Activated naive CD8-positive, alpha-beta T cell treated with anti-CD3 and anti-CD28 coated beads, Interleukin-2, amount 50 U/mL, for 24 hours (primary cell): ENCODE results near the gene ULBP2.
"Not testable (repeated sequence)": the region's sequence is repeated elsewhere in the genome, so short reads cannot be mapped to it uniquely, and the experiment has no call there.

Source experiments
- ATAC-seq: fragments of 150-1000 bp; cut with Tn5 transposase; one replicate; pipeline ENCODE4 v1.10.0; 2021
- DNase-seq: peaks from one replicate; pipeline ENCODE4 v3.0.0; 2021
- H3K27ac Mint-ChIP-seq: one replicate; pipeline ENCODE4 v1.8.0; 2021; ENCODE audit warnings: mild to moderate bottlenecking, mixed read lengths
- H3K27me3 Mint-ChIP-seq: one replicate; pipeline ENCODE4 v1.8.0; 2021; ENCODE audit warnings: mixed read lengths
- H3K36me3 Mint-ChIP-seq: one replicate; pipeline ENCODE4 v1.8.0; 2021; ENCODE audit warnings: low read depth, mixed read lengths
- H3K4me1 Mint-ChIP-seq: one replicate; pipeline ENCODE4 v1.8.0; 2021; ENCODE audit warnings: mixed read lengths
- H3K4me3 Mint-ChIP-seq: one replicate; pipeline ENCODE4 v1.8.0; 2021; ENCODE audit warnings: mild to moderate bottlenecking, moderate library complexity, mixed read lengths
- H3K9me3 Mint-ChIP-seq: one replicate; pipeline ENCODE4 v1.8.0; 2021; ENCODE audit warnings: mixed read lengths

Gene ULBP2

GRCh38 chr6:149974825-149975224, 33.0 kb downstream of the ULBP2 start:
- H3K4me1 Mint-ChIP-seq: peaks cover 4% of the 10 kb centered on the region
- no peak overlapping the region for H3K27ac Mint-ChIP-seq
- H3K9me3 Mint-ChIP-seq: no peaks in the 10 kb centered on the region
- DNase-seq: no peak
- H3K4me3 Mint-ChIP-seq: no peak overlapping the region
- no peaks in the 10 kb centered on the region for H3K36me3 Mint-ChIP-seq
- H3K27me3 Mint-ChIP-seq: peaks cover 84% of the 10 kb centered on the region
- no peak for ATAC-seq

- no peaks in the 10 kb centered on the region for H3K9me3 Mint-ChIP-seq
- H3K27me3 Mint-ChIP-seq: peaks cover 81% of the 10 kb centered on the region
- H3K4me3 Mint-ChIP-seq: no peak overlapping the region
- peaks cover 4% of the 10 kb centered on the region for H3K4me1 Mint-ChIP-seq
- no peaks in the 10 kb centered on the region for H3K36me3 Mint-ChIP-seq
- DNase-seq (no peak), ATAC-seq (no peak)
- no peak overlapping the region for H3K27ac Mint-ChIP-seq
Observed at GRCh38 chr6:149975400-149975799, 33.6 kb downstream of the ULBP2 start.

- ATAC-seq: no peak
- Mint-ChIP-seq H3K9me3 (no peaks in the 10 kb centered on the region), H3K4me1 (peaks cover 4% of the 10 kb centered on the region), H3K36me3 (no peaks in the 10 kb centered on the region), H3K4me3 (no peak overlapping the region), H3K27me3 (peaks cover 85% of the 10 kb centered on the region), H3K27ac (no peak overlapping the region)
- no peak for DNase-seq
Observed at GRCh38 chr6:149977221-149977620, 35.4 kb downstream of the ULBP2 start.

GRCh38 chr6:149978610-149979009, 36.8 kb downstream of the ULBP2 start:
- no peak overlapping the region for H3K4me3 Mint-ChIP-seq
- DNase-seq (no peak), ATAC-seq (no peak)
- no peaks in the 10 kb centered on the region for H3K9me3 Mint-ChIP-seq
- no peak overlapping the region for H3K27ac Mint-ChIP-seq
- H3K4me1 Mint-ChIP-seq: peaks cover 4% of the 10 kb centered on the region
- H3K27me3 Mint-ChIP-seq: peaks cover 85% of the 10 kb centered on the region
- H3K36me3 Mint-ChIP-seq: no peaks in the 10 kb centered on the region

DNA sequence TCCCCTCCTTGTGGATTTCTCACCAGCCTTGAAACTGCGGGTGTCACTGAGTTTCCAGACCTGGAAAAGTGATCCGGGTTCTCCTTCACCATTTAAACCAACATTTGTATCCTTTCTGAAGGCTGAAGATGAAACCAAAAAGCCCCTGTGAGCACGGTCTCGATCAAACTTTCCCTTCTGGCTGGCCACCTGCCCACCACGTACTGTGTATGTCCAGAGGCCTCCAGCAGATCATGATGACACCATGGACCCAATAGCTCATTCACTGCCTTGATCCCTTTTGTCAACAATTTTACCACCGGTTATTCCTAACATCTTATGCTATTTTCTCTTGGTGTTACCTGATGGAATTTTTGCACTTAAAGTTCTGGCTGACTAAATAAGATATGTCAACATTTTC, 37.5 kb downstream of the ULBP2 start:
- ATAC-seq: no peak
- Mint-ChIP-seq H3K27ac (no peak overlapping the region), H3K9me3 (no peaks in the 10 kb centered on the region), H3K4me3 (no peak overlapping the region), H3K4me1 (peaks cover 4% of the 10 kb centered on the region), H3K27me3 (peaks cover 83% of the 10 kb centered on the region), H3K36me3 (no peaks in the 10 kb centered on the region)
- DNase-seq: no peak

GRCh38 chr6:149983145-149983544, 41.3 kb downstream of the ULBP2 start:
- no peak for DNase-seq
- peaks cover 84% of the 10 kb centered on the region for H3K27me3 Mint-ChIP-seq
- no peaks in the 10 kb centered on the region for H3K4me1 Mint-ChIP-seq
- H3K4me3 Mint-ChIP-seq: no peak overlapping the region
- H3K36me3 Mint-ChIP-seq: peaks cover 2% of the 10 kb centered on the region
- ATAC-seq: no peak
- H3K27ac Mint-ChIP-seq: no peak overlapping the region
- H3K9me3 Mint-ChIP-seq: peaks cover 4% of the 10 kb centered on the region

DNA sequence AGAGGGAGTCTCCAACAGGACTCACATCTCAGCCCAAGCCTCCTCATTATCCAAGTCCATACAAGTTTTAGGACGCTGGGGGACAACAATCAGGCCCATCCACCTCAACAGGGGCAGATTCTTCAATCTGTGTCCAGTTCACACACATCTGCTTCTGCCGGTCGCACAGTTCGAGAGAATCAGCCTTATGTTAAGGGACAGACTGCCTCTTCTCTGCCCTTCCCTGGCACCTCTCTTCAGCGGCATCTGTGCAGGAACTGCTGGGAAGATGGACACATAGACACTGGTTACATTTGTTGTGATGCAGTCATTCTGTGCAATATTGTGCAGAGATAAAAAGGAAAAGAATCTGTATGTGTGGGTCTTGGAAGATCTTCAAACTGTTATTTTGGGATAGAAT, 43.0 kb downstream of the ULBP2 start:
- DNase-seq (no peak), ATAC-seq (no peak)
- no peak overlapping the region for H3K27ac Mint-ChIP-seq
- no peak overlapping the region for H3K4me3 Mint-ChIP-seq
- peaks cover 10% of the 10 kb centered on the region for H3K4me1 Mint-ChIP-seq
- peaks cover 86% of the 10 kb centered on the region for H3K27me3 Mint-ChIP-seq
- peaks cover 4% of the 10 kb centered on the region for H3K36me3 Mint-ChIP-seq
- H3K9me3 Mint-ChIP-seq: peaks cover 8% of the 10 kb centered on the region

GRCh38 chr6:149985481-149985937, 43.7 kb downstream of the ULBP2 start:
- ATAC-seq (peak; percentile 47), DNase-seq (no peak)
- Mint-ChIP-seq H3K4me1 (peaks cover 18% of the 10 kb centered on the region), H3K27me3 (peaks cover 90% of the 10 kb centered on the region), H3K36me3 (peaks cover 5% of the 10 kb centered on the region), H3K4me3 (no peak overlapping the region), H3K9me3 (peaks cover 8% of the 10 kb centered on the region), H3K27ac (no peak overlapping the region)

GRCh38 chr6:149987602-149988107, 45.8 kb downstream of the ULBP2 start:
- H3K27me3 Mint-ChIP-seq: peaks cover 93% of the 10 kb centered on the region
- H3K4me3 Mint-ChIP-seq: no peak overlapping the region
- ATAC-seq (no peak), DNase-seq (no peak)
- H3K36me3 Mint-ChIP-seq: peaks cover 6% of the 10 kb centered on the region
- peaks cover 8% of the 10 kb centered on the region for H3K9me3 Mint-ChIP-seq
- peaks cover 30% of the 10 kb centered on the region for H3K4me1 Mint-ChIP-seq
- no peak overlapping the region for H3K27ac Mint-ChIP-seq

GRCh38 chr6:149988550-149989346, 46.9 kb downstream of the ULBP2 start:
- H3K9me3 Mint-ChIP-seq: peaks cover 8% of the 10 kb centered on the region
- peaks cover 93% of the 10 kb centered on the region for H3K27me3 Mint-ChIP-seq
- H3K27ac Mint-ChIP-seq: peak overlapping the region; percentile 43
- DNase-seq (no peak), ATAC-seq (no peak)
- peaks cover 30% of the 10 kb centered on the region for H3K4me1 Mint-ChIP-seq
- H3K36me3 Mint-ChIP-seq: peaks cover 6% of the 10 kb centered on the region
- H3K4me3 Mint-ChIP-seq: no peak overlapping the region

DNA sequence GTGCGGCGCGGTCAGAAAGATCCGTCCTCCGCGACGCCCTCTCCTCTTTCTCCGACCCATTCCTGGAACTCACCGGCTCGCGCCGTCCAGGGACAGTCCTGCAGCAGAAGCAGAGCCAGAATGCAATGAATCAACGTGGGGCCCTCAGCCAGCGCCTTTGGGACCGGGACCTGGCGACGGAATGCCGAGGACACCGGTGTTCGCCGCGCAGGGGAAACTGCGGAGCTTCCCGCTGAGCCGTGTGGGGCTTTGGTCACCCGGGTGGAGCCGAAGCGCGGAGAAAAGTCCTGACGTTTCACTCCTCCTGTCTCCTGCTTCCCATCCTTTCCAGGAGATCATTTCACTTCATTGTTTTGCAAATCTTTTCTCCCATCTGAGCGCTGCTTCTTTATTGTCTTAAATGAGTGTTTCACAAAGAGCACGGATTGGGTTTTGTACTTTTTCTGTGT, 48.4 kb downstream of the ULBP2 start:
- DNase-seq: no peak
- no peak for ATAC-seq
- peak overlapping the region; percentile 76 for H3K4me3 Mint-ChIP-seq
- no peak overlapping the region for H3K27ac Mint-ChIP-seq
- H3K36me3 Mint-ChIP-seq: peaks cover 6% of the 10 kb centered on the region
- peaks cover 8% of the 10 kb centered on the region for H3K9me3 Mint-ChIP-seq
- peaks cover 30% of the 10 kb centered on the region for H3K4me1 Mint-ChIP-seq
- peaks cover 95% of the 10 kb centered on the region for H3K27me3 Mint-ChIP-seq

DNA sequence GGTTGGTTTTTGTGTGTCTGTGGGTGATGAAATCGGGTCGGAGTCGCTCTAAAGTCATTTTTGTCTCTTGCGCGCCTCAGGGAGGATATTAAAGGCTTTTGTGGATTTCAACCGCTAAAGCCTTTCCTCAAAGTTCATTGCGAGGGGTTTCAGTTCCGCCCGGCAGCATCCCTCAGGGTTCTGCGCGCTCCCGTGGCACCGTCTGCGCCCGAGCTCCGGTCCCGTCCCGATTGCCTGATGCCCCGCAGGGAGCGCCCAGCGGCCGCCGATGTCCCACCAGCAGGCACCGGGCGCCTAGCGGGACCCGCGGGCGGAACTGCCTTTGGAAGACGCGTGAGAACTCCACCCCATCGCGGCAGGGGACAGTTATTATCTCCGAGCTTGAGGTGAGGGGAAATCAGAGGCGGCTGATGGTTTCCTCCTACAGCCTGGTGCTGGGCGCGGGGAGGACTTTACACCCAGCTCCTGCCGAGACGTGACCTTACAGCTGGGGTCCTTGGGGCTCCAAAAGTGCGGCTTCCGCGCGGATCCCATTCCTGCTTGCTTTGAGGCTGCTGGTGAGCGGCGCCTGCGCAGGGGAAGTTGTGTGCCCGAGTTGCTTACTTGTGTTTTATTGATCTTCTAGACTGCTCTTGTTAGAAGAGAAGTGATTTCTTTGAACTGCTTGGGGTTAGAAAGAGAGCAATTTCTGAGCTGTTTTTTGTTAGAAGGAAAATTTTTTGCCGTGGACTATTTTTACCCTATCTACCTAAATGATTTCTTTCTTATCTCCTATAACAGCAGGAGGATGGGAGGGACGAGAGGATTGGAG, 49.1 kb downstream of the ULBP2 start:
- Mint-ChIP-seq H3K27me3 (peaks cover 95% of the 10 kb centered on the region), H3K27ac (no peak overlapping the region), H3K36me3 (peaks cover 6% of the 10 kb centered on the region), H3K9me3 (peaks cover 8% of the 10 kb centered on the region), H3K4me1 (peaks cover 30% of the 10 kb centered on the region), H3K4me3 (peak overlapping the region; percentile 76)
- peak; percentile 53 for ATAC-seq
- DNase-seq: no peak

DNA sequence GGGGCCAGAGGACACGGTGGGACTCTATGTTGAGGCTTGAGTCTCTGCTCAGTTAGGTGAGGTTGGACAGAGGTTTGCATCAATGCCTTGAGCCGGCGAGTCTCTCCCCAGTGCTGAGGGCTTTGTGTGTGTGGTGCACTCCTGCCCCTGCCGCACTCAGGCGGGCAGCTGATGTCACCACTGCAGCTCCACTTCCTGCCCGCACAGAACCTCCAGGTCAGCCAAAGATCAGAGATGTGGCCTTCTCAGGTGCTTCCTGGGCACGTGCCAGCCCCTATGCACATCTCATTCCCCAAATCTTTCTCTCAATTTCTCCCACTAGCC, 49.6 kb downstream of the ULBP2 start:
- Mint-ChIP-seq H3K4me1 (peaks cover 30% of the 10 kb centered on the region), H3K27me3 (peaks cover 95% of the 10 kb centered on the region), H3K4me3 (peak overlapping the region; percentile 76)
- H3K9me3 Mint-ChIP-seq, H3K27ac Mint-ChIP-seq, H3K36me3 Mint-ChIP-seq, DNase-seq: not testable (repeated sequence)
- ATAC-seq: peak; percentile 58

- H3K27me3 Mint-ChIP-seq: peaks cover 95% of the 10 kb centered on the region
- peak overlapping the region; percentile 76 for H3K4me3 Mint-ChIP-seq
- ATAC-seq (no peak), DNase-seq (no peak)
- peaks cover 30% of the 10 kb centered on the region for H3K4me1 Mint-ChIP-seq
- H3K36me3 Mint-ChIP-seq: peaks cover 6% of the 10 kb centered on the region
- H3K27ac Mint-ChIP-seq: no peak overlapping the region
- peaks cover 8% of the 10 kb centered on the region for H3K9me3 Mint-ChIP-seq
Observed at GRCh38 chr6:149991838-149992237, 50.0 kb downstream of the ULBP2 start.

DNA sequence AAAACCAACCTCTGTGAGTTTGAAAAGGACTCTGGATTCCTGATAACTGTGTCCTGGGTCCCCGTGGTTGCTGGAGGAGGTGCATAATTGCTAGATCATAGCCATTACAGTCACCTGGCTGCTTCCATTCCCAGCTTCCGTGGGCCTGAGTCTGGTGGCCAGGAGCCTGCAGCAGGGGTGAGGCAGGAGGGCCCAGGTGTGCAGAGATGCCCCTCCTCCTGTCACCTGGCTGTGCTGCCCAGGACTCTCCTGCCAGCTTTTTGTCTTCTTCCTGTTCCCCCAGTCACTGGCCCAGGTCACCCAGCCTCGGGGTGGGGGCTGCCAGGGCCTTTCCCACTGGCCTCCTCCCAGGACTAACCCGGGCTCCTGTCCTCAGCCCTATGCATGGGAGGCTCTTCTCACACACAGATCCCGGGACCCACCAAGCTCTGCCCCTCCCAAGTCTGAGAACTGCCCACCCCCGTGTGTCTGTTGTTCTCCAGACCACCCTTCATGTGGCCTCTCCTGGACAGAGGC, 53.5 kb downstream of the ULBP2 start:
- Mint-ChIP-seq H3K9me3 (no peaks in the 10 kb centered on the region), H3K27me3 (peaks cover 92% of the 10 kb centered on the region), H3K27ac (no peak overlapping the region), H3K36me3 (peaks cover 2% of the 10 kb centered on the region), H3K4me3 (no peak overlapping the region), H3K4me1 (peaks cover 17% of the 10 kb centered on the region)
- ATAC-seq: no peak
- no peak for DNase-seq
